HG03354 (cell line): ENCODE measurements around the gene IRF2BP2.

Source experiments
- ATAC-seq: cut with Tn5 transposase; IDR thresholded peaks from one replicate; pipeline ENCODE4 v1.9.1; 2021; ENCODE audit warnings: mild to moderate bottlenecking; ENCODE audit not compliant: unreplicated experiment, poor library complexity, severe bottlenecking

IRF2BP2 gene

GRCh38 chr1:234589064-234589800 lies 20.7 kb downstream of the IRF2BP2 start:
- ATAC-seq, result no peak

GRCh38 chr1:234588386-234588785 lies 21.6 kb downstream of the IRF2BP2 start:
- no peak for ATAC-seq

DNA sequence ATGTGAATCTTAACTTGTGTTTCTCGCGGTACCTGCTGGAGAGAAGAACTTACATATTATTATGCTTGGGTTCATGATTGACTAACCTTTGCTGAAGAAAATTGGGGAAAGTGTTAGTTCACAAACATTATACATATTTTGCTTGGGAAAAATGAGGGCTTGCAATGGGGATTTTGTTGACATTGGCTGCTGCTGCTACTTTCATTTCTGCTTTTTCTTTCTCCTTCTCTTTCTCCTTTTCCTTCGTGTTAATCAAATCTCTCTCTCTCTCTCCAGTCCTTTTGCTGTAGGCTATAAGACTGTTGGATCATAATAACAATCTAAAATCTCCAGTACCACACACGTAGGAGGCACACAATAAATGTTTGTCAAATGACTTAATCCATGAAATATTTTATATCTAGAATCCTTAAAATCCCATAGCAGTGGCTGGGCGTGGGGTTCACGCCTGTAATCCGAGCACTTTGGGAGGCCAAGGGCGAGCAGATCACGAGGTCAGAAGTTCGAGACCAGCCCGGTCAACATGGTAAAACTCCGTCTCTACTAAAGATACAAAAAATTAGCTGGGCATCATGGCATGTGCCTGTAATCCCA lies 23.0 kb downstream of the IRF2BP2 start:
- no peak for ATAC-seq

GRCh38 chr1:234586304-234586703 lies 23.7 kb downstream of the IRF2BP2 start:
- no peak for ATAC-seq

GRCh38 chr1:234585330-234586055 lies 24.5 kb downstream of the IRF2BP2 start:
- ATAC-seq, result no peak

GRCh38 chr1:234584926-234585325 lies 25.1 kb downstream of the IRF2BP2 start:
- no peak for ATAC-seq

GRCh38 chr1:234584420-234584805 lies 25.6 kb downstream of the IRF2BP2 start:
- ATAC-seq, result no peak

DNA sequence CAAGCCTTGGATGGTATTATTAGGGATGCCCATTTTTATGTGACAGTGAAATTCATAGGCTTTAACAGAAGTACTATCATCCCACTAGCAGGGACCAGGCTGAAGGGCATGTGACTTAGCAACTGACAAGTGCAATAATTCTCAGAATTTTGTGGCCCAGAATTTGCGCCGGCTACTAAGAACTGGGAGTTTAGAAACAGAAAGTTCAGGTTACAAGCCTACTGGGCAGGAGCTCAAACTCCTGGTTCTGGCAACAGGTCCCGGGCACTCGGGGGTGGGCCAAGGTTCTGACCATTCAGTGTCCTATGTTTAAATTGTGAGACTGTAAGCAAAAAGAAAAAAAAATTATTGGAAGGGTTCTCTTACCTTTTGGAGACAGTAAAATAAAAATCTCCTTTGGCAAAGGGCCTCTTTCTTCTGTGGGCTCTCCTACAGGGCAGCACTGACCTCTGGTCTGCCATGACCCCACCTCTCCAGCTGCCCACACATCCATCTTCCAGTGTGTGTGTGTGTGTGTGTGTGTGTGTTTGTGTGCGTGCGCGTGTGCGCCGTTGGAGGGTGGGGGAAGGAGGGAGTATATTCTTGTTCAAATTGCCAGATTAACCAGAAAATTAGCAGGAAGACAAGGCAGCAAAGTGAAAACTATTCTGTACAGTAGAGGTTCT lies 26.1 kb downstream of the IRF2BP2 start:
- no peak for ATAC-seq

GRCh38 chr1:234582681-234583301 lies 27.2 kb downstream of the IRF2BP2 start:
- ATAC-seq, result no peak

DNA sequence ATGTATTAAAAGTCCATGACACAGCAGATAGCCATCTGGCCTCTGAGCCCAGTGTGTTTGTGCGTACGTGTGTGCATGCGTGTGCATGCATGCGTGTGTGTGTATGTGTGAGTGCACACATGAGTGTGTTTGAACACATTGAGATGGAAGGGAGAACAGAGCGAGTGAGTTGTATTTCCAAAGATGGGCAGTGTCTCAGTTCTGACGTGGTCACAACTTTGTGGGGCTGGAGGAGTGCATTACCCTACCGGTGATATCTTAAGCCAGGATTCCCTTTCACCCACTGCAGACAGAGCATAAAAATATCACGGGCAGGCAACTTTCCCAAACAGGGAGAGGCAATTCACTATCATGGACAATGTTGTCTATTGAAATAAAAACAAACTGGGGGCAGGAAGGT lies 27.8 kb downstream of the IRF2BP2 start:
- ATAC-seq, result no peak

DNA sequence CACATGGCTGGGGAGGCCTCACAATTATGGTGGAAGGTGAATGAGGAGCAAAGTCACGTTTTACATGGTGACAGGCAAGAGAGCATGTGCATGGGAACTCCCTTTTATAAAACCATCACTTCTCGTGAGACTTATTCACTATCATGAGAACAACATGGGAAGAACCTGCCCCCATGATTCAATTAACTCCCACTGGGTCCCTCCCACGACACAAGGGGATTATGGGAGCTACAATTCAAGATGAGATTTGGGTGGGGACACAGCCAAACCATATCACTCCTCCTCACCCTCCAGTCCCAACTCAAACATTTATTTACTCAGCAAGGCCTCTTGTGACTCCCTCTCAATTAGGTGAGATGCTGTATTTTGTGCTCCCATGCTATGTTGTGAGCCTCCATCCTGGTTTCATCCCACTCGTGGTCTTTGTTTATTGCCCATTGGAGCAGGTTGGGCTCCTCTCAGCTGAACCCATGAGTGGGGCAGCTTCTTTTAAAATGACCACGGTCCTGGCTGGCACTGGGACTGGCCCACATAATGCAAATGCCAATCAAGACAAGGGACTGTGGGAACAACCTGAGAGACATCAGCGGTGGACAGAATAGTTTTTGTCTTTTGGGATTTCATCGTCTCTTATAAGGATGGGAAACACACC lies 28.8 kb downstream of the IRF2BP2 start:
- ATAC-seq, result no peak

DNA sequence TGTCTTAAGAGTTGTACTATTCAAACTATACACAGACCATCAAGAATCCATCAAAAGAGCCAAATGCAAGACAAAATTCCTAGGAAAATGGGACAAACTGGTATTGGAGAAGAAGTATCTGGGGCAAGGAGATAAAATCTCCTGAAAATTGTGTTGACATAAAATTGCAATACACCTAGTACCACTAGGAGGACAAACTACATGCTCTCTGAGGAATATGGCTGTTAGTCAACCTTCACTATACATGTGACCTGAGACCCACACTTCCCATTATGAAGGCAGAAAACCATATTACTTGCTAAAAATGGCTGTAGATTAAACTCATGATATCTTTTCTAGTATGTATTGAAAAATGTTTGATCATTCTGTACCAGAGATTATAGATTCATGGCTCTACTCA lies 30.0 kb downstream of the IRF2BP2 start:
- no peak for ATAC-seq

DNA sequence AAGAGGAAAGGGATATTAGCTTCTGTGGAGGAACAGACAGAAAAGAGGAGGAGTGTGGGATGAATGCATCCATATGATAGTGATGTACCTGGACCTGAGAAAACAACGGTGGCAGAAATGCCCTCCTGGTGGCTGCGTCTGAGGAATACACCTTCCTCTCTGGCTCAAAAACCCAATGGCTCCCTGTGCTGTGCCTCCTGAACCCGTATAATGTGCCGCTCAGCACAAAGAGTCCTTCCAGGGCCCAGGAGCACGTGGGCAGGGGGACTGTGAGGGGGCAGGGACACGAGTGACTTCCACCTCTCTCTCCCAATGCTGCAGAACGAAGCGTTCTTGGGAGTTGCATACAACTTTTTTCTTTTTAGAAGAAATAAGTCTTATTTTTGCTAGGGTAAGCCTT lies 31.2 kb downstream of the IRF2BP2 start:
- ATAC-seq, result no peak

GRCh38 chr1:234578087-234578486 lies 31.9 kb downstream of the IRF2BP2 start:
- no peak for ATAC-seq

DNA sequence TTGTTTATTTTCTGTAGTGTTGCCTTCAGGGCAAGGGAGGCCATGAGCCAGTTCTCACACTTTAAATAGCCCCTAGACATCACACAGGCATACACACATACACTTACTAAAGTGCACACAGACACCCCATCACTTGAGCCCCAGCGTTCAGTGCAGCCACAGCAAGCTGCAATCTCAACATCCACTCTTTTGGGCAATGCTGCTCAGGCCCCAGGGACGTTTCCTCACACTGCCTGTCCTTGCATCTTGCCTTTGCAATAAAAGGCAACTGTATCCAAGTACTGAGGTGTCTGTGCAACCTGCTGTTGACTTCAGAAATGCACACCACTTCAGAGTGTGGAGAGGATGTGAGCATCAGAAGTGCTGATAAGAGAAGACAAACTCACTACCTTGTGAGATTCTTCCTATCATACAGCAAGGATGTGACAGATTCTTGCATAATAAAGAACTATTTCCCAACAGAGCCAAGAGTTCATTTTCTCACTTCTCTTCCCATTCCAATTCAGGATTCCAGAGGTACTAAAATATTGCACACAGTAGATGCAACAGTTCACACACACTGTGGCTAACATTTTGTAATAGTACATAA lies 36.2 kb downstream of the IRF2BP2 start:
- ATAC-seq, result no peak

- ATAC-seq, result no peak
These were observed 37.0 kb downstream of the IRF2BP2 start for GRCh38 chr1:234572966-234573365.

DNA sequence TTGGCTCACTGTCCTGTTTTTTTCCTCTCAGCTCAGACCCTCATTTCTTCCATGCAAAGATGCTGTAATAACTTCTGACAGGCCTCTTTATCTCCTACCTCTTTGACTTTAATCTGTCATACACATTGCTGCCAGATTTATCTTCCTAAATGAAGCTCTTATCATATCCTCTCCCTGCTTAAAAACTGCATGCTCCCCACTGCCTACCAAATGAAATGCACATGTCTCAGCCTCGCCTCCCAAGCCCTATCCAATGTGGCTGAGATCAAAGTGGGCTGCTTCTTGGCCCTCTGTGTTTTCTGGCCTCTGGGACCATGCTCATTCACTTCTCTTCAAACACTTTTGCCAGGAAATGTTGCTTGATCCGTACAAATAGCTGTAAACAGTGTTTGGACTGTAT lies 38.3 kb downstream of the IRF2BP2 start:
- no peak for ATAC-seq

DNA sequence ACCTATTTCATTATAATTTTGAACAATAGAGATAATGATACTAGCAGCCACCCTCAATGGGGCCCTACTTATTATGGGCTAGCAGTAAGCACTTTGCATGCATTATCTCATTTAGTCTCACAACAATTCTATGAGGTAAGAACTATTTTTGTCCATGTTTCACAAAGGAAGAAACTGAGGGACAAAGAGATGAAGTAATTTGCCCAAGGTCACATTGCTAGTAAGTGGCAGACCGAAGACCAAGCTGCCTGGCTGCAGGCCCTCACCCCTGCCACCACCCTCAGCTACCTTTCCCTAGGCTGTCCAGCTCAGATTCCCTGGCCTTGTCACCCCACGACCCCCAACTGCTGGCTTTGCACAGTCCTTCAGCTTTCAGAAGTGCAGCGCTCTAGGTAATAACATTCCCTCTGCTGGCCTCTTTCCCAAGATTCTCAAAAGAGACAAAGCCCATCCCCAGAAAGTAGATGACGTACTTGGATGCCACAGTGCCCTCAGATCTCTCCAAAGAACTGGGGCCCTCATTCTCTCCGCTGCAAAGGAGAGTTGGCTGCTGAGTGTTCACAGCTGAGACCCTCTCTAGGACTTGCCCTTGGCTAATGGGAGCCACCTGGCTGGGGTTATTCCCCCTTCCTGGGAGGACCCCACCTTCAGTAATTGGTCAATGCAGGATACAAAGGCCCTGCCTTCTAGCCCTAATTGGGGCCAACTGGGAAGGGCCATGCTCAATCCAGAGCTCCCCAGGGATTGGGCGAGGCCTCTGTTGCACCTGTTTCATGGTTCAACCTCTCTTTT lies 39.5 kb downstream of the IRF2BP2 start:
- ATAC-seq, result no peak

DNA sequence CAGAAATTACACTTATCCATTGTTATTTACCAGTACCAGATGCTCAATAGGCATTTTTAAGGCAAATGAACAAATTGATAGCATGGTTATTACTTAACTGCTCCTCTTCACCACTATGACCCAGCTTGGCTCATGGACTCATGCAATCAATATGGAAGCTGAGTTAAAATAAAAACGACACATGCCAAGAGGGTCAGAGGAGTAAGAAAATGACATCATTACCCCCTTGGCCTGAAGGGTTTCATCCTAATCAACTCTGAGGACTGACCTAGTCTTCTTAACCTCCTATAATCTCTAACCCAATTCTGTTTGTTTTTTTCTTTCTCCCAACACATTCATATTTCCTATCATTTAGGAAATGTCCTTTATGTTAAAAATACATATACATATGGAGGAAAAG lies 41.6 kb downstream of the IRF2BP2 start:
- no peak for ATAC-seq
